PFSK-1 (cell line): ENCODE data around the gene TRPC4.

Source experiments
- FOXP2 ChIP-seq: optimal IDR thresholded peaks from 2 replicates; pipeline ENCODE3; 2011; ENCODE audit warnings: borderline replicate concordance, control low read depth, inconsistent platforms; ENCODE audit not compliant: insufficient read depth; ENCODE audit errors: extremely low read length, extremely low read depth
- POLR2AphosphoS5 ChIP-seq: IDR thresholded peaks from 2 replicates; pipeline ENCODE4 v1.6.1; 2012; ENCODE audit warnings: low read depth, mild to moderate bottlenecking, control low read depth, low read length, moderate library complexity
- SIN3A ChIP-seq: IDR thresholded peaks from 2 replicates; pipeline ENCODE4 v1.6.1; 2012; ENCODE audit warnings: mild to moderate bottlenecking, low read length, moderate library complexity, borderline replicate concordance; ENCODE audit not compliant: insufficient read depth
- TAF1 ChIP-seq: IDR thresholded peaks from 2 replicates; pipeline ENCODE4 v1.6.1; 2012; ENCODE audit warnings: low read length, control low read depth, borderline replicate concordance; ENCODE audit not compliant: insufficient read depth
- TF ChIP-seq, protein P1 (sequence below), 2 experiments: IDR thresholded peaks; 2 replicates each; pipeline versions ENCODE4 v1.6.1 to v1.8.0; 2011 to 2012; ENCODE audit warnings: low read depth in 2 of 2, low read length in 2 of 2, control low read depth in 1 of 2, inconsistent platforms in 1 of 2, mild to moderate bottlenecking in 1 of 2, moderate library complexity in 1 of 2; ENCODE audit not compliant: insufficient read depth in 1 of 2

Gene TRPC4

GRCh38 chr13:37769545-37769944 is 100.0 kb downstream of the TRPC4 start:
- no peak for TF ChIP-seq SIN3A
- TF ChIP-seq, protein P1, sequence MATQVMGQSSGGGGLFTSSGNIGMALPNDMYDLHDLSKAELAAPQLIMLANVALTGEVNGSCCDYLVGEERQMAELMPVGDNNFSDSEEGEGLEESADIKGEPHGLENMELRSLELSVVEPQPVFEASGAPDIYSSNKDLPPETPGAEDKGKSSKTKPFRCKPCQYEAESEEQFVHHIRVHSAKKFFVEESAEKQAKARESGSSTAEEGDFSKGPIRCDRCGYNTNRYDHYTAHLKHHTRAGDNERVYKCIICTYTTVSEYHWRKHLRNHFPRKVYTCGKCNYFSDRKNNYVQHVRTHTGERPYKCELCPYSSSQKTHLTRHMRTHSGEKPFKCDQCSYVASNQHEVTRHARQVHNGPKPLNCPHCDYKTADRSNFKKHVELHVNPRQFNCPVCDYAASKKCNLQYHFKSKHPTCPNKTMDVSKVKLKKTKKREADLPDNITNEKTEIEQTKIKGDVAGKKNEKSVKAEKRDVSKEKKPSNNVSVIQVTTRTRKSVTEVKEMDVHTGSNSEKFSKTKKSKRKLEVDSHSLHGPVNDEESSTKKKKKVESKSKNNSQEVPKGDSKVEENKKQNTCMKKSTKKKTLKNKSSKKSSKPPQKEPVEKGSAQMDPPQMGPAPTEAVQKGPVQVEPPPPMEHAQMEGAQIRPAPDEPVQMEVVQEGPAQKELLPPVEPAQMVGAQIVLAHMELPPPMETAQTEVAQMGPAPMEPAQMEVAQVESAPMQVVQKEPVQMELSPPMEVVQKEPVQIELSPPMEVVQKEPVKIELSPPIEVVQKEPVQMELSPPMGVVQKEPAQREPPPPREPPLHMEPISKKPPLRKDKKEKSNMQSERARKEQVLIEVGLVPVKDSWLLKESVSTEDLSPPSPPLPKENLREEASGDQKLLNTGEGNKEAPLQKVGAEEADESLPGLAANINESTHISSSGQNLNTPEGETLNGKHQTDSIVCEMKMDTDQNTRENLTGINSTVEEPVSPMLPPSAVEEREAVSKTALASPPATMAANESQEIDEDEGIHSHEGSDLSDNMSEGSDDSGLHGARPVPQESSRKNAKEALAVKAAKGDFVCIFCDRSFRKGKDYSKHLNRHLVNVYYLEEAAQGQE (IDR thresholded peaks at IDR 0.05; ENCODE audit: insufficient read depth in 1 of 2, low read depth in 2 of 2, low read length in 2 of 2) = no peak

- TF ChIP-seq FOXP2 (no peak), SIN3A (no peak), TAF1 (no peak), POLR2AphosphoS5 (no peak)
- TF ChIP-seq, protein P1 (IDR thresholded peaks at IDR 0.05; ENCODE audit: insufficient read depth in 1 of 2, low read depth in 2 of 2, low read length in 2 of 2) = no peak
Measured at GRCh38 chr13:37769078-37769477, 100.5 kb downstream of the TRPC4 start.

GRCh38 chr13:37766502-37766901 is 103.1 kb downstream of the TRPC4 start:
- no peak for TF ChIP-seq FOXP2
- TF ChIP-seq POLR2AphosphoS5 = no peak
- TF ChIP-seq SIN3A = no peak
- TF ChIP-seq TAF1 = no peak

- no peak for TF ChIP-seq TAF1
- no peak for TF ChIP-seq SIN3A
- TF ChIP-seq POLR2AphosphoS5 = no peak
- TF ChIP-seq, protein P1 (IDR thresholded peaks at IDR 0.05; ENCODE audit: insufficient read depth in 1 of 2, low read depth in 2 of 2, low read length in 2 of 2) = no peak
Measured at GRCh38 chr13:37755349-37755748, 114.2 kb downstream of the TRPC4 start.

GRCh38 chr13:37753776-37754175 is 115.8 kb downstream of the TRPC4 start:
- TF ChIP-seq SIN3A = no peak
- no peak for TF ChIP-seq FOXP2
- TF ChIP-seq, protein P1 (IDR thresholded peaks at IDR 0.05; ENCODE audit: insufficient read depth in 1 of 2, low read depth in 2 of 2, low read length in 2 of 2) = no peak
- TF ChIP-seq POLR2AphosphoS5 = no peak
- TF ChIP-seq TAF1 = no peak
